Activated CD8-positive, alpha-beta memory T cell treated with anti-CD3 and anti-CD28 coated beads for 1 hour (primary cell): ENCODE measurements around the gene SERPINB6.
"Not testable (repeated sequence)": the region's sequence is repeated elsewhere in the genome, so short reads cannot be mapped to it uniquely, and the experiment has no call there.

Experiments
- DNase-seq, 2 donors: peaks; one replicate each; pipeline ENCODE4 v3.0.0-alpha.2; 2020; ENCODE audit warnings: low read depth in 1 of 2; ENCODE audit errors: extremely low read depth in 1 of 2

SERPINB6 gene

GRCh38 chr6:2917065-2917464, 54.3 kb downstream of the SERPINB6 start:
- no peak for DNase-seq

GRCh38 chr6:2916158-2916925, 55.0 kb downstream of the SERPINB6 start:
- no peak for DNase-seq

- no peak for DNase-seq
These were observed 56.2 kb downstream of the SERPINB6 start for GRCh38 chr6:2915150-2915549.

- no peak for DNase-seq
These were observed 57.1 kb downstream of the SERPINB6 start for GRCh38 chr6:2914318-2914660.

- no peak for DNase-seq
These were observed 57.6 kb downstream of the SERPINB6 start for GRCh38 chr6:2913621-2914317.

GRCh38 chr6:2911171-2911570, 60.2 kb downstream of the SERPINB6 start:
- no peak for DNase-seq

- DNase-seq = no peak
These were observed 61.6 kb downstream of the SERPINB6 start for GRCh38 chr6:2909718-2910117.

- not testable (repeated sequence) for DNase-seq
These were observed 62.2 kb downstream of the SERPINB6 start for GRCh38 chr6:2909051-2909606.

GRCh38 chr6:2908516-2908915, 62.9 kb downstream of the SERPINB6 start:
- not testable (repeated sequence) for DNase-seq

- DNase-seq = not testable (repeated sequence)
These were observed 67.8 kb downstream of the SERPINB6 start for GRCh38 chr6:2903411-2904185.

GRCh38 chr6:2901645-2902502, 69.5 kb downstream of the SERPINB6 start:
- not testable (repeated sequence) for DNase-seq

- DNase-seq = no peak
These were observed 70.3 kb downstream of the SERPINB6 start for GRCh38 chr6:2900821-2901644.

- no peak for DNase-seq
These were observed 71.1 kb downstream of the SERPINB6 start for GRCh38 chr6:2900221-2900807.

GRCh38 chr6:2899596-2899995, 71.8 kb downstream of the SERPINB6 start:
- no peak for DNase-seq
